NK-92 (cell line): ENCODE results near the gene MLXIPL.
"Not testable (repeated sequence)": the region's sequence is repeated elsewhere in the genome, so short reads cannot be mapped to it uniquely, and the experiment has no call there.

Experiments used
- DNase-seq: peaks from one replicate; lab custom pipeline; 2025; ENCODE audit not compliant: unreplicated experiment; lab: John Stamatoyannopoulos, UW

MLXIPL gene

DNA sequence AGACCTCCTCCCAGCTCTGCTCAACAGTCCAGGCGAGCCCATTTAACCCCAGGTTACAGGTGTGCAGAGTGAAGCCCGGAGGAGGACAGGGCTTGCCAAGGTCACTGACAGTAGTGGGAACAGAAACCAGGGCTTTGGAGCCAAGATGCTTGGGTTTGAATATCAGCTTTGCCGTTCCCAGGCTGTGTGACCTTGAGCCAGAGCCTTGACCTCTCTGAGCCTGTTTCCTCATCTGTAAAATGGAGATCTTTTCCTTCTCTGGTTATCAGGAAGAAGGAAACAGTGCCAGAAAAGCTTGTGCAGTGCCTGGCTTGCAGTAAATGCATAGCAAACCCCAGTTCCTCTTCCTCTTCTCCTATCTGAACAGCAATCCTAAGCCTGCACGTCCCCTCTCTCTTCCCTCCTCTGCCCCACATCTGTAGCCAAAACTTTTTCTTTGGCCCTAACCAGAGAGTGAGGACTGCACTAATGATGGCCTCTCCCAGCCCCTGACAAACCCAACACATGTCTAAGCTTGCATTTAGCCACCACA is 21.4 kb upstream of the MLXIPL start:
- DNase-seq, result no peak

DNA sequence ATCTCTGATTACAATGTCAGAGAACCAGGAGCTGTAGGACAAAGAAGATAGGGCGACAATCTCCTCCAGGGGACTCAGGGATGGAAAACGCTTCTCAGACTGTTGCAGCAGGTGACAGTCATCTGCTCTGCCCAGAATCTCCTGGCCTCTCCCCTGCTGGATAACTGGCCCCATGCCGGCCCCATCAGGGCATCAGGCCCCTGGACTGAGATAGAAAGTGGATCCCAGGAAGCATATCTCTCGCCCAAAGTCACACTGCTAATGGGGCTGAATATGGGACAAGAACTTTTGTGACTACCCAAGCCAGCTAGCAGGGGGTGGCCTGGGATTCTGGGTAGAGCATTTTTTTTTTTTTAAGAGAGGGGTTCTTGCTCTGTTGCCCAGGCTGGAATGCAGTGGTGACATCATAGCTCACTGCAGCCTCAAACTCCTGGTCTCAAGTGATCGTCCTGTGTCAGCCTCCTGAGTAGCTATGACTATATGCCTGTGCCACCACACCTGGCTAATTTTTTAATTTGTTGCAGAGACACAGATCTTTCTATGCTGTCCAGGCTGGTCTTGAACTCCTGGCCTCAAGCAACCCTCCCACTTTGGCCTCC is 20.5 kb upstream of the MLXIPL start:
- DNase-seq, result no peak

DNA sequence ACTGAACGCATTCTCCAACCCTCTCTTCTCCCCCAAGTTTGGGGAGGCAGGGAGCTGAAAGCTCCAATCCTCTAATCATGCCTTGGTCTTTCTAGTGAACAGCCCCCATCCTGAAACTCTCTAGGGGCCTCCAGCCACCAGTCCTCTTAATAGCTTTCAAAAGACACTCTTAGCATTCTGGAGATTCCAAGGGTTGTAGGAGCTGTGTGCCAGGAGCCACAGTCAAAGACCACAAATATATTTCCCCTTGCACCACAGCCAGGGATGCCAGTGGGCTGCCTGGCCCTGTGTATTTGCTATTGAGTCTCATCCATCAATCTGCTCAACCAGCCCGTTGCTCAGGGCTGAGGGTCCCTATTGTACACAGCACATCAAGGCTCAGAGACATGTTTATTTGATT is 18.5 kb upstream of the MLXIPL start:
- no peak for DNase-seq

DNA sequence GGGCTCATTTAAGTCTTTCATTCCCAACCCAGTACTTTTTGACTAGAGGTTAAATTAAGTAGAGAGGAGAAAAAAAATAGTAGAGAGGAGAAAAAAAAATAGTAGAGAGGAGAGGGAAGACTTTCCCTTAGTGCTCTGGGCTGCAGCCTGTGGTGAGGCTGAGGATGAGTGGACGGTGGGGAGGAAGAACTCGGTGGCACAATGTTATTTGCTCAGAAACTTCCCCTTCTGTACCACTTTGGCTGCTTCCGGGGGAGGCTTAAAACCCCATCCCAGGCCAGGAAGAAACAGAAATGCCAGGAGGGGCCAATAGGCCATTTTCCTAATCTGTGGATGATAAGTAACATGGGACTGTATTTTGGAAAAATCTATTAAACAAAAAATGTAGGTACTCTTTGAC is 14.6 kb upstream of the MLXIPL start:
- DNase-seq, result no peak

DNA sequence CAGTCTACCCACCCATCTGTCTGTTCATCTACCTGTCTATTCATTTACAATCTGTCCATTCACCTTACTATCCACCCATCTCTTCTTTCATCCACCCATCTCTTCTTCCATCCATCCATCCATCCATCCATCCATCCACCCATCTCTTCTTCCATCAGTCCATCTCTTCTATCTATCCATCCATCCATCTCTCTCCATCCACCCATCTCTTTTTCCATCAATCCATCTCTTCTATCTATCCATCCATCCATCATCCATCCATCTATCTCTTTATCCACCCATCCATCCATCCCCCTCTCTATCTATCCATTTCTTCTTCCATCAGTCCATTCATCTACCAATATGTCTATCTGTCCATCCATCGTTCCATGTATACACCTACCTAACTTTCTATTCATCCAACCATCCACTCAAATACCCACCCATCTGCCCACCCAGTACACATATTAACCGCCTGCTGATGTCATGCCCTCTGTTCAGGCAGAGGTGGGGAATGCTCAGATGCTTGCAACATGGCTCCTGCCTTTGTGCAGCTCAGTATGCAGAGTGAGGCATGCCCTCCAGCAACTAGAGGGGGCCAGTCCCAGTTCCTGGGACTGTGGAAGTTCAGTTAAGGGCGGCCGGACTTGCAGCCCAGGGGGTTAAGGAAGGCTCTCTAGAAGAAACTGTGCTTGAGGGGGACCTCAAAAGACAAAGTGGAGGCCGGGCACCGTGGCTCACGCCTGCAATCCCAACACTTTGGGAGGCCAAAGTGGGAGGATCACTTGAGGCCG is 11.3 kb upstream of the MLXIPL start:
- no peak for DNase-seq

DNA sequence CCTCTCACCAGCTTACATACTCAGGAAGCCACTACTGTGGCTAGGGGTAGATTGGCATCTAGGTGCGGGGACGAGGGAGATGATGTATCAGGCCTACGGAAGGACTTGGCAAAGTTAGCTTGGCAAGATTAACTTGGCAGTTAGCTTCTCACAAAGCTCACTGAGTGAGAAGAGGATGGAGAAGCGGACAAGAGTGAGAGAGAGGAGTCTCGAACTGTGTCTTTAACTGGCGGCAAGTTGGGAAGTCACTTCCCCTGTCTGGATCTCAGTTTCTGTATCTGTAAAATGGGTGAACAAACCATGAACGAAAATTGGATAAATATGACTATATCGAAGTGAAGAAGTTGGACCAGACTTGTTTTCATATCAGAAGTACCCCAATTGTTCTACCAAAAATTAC is 9.5 kb upstream of the MLXIPL start:
- no peak for DNase-seq

DNA sequence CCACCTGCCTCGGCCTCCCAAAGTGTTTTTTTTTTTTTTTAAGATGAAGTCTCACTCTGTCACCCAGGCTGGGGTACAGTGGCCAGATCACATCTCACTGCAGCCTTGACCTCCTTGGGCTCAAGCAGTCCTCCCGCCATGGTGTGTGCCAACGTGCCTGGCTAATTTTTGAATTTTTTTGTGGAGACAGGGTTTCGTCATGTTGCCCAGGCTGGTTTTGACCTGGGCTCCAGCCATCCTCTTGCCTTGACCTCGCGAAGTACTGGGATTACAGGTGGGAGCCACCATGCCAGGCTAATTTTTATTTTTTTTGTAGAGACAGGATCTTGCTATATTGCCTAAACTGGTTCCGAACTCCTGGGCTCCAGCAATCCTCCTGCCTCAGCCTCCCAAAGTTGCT is 9.0 kb upstream of the MLXIPL start:
- DNase-seq, result no peak

DNA sequence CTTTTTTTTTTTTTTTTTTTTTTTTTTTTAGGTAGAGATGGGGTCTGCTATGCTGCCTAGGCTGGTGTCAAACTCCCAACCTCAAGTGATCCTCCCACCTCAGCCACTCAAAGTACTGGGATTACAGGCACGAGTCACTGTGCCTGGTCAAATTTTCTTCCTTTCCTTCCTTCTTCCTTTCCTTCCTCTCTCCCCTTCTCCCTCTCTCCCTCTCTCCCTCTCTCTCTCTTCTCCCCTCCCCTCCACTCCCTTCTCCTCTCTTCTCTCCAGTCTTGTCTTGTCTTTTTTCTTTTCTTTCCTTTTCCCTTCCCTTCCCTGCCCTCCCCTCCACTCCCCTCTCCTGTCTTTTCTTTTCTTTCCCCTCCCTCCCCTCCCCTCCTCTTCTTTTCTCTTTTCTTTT is 7.2 kb upstream of the MLXIPL start:
- no peak for DNase-seq

DNA sequence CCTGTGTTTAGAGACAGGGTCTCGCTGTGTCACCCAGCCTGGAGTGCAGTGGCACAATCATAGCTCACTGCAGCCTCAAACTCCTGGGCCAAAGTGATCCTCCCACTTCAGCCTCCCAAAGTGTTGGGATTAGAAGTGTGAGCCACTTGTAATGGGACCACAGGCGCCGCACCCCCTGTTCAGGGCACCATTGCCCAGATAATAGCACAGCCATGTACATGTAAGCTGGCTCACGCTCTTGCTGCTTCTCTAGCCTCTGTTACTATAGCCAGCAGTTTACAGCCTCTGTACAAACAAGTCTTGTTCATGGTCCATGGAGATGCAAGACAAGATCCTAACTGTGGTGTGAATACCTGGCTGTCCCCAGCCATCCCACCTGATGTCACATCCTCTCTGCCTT is 4.2 kb upstream of the MLXIPL start:
- no peak for DNase-seq

DNA sequence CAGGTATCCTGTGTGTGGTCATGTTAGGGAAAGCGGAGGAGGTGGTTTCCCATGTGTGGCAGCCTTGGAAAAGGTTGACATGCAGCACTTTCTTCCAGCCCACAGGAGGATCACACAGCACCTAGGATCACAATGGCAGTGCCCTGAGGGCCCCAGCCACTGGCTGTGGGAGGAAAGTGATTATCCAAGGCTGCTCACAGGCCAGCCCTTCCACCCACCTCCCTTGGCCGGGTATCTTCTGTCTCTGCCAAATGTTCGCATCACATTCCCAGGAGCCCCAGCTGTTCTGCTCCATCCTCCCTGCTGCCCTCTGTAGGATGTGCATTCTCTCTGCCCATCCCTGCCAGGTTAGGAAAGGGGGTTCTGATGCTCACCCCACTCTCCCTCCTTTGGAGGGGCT is 2.5 kb upstream of the MLXIPL start:
- DNase-seq, result no peak

DNA sequence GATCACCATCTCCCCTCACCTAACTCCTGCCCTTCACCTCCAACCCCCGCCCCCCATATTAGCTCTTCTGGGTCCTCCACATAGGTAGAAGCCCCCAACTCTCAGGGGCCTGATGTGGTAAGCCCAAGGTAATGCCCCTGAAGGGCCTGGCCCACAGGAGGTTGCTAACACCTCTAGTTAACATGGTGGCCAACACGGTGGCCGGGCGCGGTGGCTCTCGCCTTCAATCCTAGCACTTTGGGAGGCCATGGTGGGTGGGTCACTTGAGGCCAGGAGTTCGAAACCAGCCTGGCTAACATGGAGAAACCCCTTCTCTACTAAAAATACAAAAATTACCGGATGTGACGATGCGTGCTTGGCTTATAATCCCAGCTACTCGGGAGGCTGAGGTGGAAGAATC is 954 bp upstream of the MLXIPL start:
- no peak for DNase-seq

DNA sequence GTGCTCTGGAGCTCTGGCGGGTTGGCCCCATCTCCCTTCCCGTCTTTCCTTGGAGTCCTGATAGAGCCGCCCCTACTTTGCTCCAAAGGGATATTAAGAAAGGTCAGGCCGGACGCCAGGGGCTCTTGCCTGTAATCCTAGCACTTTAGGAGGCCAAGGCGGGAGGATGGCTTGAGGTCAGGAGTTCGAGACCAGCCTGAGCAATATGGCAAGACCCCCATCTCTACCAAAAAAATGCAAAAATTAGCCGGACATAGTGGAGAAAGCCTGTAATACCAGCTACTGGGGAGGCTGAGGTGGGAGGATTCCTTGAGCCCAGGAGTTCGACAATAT is 313 bp upstream of the MLXIPL start:
- DNase-seq, result no peak

DNA sequence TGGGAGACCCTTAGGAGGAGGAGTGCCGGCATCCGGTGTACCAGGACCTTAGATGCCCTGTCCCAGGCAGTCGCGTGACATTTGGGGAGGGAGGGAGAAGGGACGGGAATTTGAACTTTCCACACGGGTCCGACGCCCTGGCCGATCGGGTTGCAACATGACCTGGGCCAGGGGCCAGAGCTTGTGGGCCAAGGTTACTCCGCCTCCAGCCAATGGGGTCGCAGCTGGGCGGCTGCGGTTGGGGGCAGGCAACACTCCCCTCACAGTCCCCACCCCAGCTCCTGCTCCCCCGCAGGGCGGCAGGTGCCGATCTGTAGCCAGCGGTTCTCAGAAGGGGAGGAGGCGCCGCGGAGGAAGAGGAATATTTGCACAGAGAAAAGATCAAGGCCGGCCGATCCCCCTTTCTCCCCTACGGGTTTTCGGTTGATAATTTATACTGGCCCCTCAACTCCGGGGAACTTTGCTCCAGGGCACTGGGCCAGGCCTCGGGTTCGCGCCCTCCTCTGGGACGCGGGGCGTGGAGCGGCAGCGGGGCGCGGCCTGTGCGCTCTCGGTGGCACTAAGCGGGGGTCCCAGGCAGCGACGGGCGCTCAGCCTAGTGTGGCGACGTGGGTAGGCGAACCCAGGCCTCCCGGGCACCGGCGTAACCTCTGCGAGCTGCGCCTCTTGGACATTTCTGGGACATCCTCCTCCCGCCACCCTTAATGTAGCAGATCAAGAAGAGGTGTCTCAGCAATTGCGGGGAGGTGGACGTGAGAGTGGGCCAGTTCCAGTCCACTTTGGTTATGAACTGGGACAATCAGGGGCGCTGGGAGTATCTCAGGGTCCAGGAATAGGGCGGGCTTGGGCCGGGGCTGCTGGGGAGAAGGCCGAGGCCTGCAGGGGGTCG is 1.2 kb downstream of the MLXIPL start:
- DNase-seq, result no peak

DNA sequence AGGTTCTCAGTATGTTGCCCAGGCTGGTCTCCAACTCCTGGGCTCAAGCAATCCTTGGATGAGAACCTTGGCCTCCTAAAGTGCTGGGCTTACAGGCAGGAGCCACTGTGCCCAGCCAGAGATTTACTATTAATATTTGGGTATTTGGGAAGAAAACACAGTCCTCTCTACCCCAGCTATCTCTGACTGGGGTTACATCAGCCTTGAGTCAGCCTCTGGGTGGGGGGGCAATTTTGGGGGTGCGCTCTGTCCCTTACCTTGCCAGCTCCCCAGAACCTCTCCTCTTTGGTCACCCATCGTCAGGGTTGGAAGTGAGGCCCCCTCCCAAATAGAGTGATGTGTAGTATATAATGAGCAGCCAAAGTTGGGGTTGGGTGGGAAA is 1.8 kb downstream of the MLXIPL start:
- no peak for DNase-seq

DNA sequence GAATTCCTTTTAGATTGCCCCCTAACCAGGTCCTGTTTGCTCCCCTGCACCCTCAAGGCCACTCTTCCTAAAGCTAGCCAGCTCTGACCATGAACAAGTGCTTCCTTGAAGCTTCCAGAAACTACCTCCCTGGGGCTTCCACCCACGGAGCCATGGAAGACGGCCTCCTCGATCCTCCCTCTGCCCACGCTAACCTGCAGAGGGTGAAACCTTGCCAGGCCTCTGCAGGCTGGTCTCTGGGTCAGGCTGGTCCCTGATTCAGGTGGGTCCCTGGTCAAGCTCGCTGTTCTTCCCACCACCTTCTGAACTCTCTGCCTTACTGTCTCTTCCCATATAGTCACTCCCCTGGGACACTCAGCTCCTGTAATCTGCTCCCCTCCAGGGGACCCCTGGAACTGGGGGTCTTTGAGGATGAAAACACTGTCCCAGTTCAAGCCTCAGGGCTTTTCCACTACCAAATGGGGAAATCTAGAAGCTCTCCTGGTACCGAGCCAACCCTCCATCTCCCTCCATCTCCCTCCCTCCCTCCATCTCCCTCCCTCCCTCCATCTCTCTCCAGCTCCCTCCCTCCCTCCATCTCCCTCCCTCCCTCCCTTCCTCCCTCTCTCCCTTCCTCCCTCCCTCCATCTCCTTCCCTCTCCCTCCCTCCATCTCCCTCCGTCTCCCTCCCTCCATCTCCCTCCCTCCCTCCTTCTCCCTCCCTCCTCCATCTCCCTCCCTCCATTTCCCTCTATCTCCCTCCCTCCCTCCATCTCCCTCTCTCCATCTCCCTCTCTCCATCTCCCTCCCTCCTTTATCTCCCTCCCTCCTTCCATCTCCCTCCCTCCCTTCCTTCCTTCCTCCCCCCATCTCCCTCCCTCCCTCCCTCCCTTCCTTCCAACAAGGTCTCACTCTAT is 2.9 kb downstream of the MLXIPL start:
- no peak for DNase-seq

DNA sequence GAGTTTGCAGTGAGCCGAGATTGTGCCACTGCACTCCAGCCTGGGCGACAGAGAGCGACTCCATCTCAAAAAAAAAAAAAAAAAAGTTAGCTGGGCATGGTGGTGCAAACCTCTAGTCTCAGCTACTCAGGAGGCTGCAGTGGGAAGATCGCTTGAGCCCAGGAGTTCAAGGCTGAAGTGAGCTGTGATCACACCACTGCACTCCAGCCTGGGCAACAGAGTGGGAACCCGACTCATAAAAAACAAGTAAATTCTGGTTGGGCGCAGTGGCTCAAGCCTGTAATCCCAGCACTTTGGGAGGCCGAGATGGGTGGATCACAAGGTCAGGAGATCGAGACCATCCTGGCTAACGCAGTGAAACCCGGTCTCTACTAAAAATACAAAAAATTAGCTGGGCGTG is 4.9 kb downstream of the MLXIPL start:
- DNase-seq, result not testable (repeated sequence)

DNA sequence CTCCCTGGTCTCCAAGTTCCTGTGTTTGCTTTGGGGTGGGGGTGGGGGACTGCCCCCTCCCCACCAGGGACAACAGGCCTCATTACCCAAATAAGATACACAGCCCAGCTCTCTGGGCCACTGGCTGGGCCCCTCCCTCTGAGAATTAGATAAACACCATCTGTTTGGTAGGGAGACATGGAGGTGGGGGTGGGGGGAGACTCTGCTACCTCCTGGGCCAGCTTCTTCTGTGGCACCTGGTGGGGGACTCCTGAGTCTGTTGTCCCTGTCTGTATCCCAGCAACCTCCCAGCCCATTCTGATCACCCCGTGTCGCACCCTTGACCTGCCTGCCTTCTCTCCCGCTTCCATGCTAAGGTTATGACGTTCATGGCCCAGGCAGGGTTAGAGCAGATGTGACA is 5.8 kb downstream of the MLXIPL start:
- no peak for DNase-seq

DNA sequence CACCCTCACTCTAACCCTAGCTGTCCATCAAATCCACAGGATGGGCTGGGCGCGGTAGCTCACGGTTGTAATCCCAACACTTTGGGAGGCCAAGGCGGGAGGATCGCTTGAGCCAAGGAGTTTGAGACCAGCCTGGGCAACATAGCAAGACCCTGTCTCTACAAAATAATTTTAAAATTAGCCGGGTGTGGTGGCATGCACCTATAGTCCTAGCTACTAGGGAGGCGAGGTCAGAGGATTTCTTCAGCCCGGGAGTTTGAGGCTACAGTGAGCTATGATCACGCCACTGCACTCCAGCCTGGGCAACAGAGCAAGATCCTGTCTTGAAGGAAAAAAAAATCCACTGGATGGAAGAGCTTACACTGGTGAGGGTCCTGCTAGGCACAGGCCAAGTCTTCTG is 6.8 kb downstream of the MLXIPL start:
- DNase-seq, result not testable (repeated sequence)

DNA sequence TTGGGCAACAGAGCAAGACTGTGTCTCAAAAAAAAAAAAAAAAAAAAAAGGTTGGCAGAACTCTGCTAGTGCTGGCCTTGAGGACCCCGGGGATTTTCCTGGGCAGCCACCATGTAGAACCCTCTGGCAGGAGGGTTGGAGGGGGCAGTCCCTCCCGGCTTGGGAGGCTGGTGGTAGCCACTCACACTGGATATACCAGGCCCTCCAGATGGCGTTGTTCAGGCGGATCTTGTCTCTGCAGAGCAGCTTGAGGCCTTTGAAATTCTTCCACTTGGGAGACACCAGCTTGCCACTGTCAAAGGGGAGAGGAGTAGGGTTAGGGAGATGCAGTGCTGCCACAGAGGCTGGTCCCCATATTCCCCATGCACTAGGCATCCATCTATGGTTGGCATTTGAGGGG is 8.4 kb downstream of the MLXIPL start:
- no peak for DNase-seq

DNA sequence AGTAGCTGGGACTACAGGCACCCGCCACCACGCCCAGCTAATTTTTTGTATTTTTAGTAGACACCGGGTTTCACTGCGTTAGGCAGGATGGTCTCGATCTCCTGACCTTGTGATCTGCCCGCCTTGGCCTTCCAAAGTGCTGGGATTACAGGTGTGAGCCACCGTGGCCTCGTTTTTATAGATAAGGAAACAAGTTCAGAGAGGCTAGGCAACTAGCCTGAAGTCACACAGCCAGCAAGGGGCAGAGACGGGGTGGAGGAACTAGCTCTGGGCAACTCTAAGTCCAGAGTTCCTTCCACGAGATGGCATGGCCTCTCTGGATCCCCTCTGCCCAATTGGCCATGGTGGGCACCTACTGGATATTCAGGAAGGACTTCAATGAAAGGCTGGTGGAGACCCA is 9.4 kb downstream of the MLXIPL start:
- not testable (repeated sequence) for DNase-seq
